GM12878 (cell line): ENCODE results near the gene APOA4.

Experiments
- CREB1 ChIP-seq: IDR thresholded peaks from 2 replicates; pipeline ENCODE4 v1.6.1; 2012; ENCODE audit warnings: low read depth, mild to moderate bottlenecking, inconsistent platforms
- FOXM1 ChIP-seq: IDR thresholded peaks from 2 replicates; pipeline ENCODE4 v1.6.1; 2012; ENCODE audit warnings: low read depth, mild to moderate bottlenecking, inconsistent platforms, low read length, moderate library complexity
- RAD21 ChIP-seq: IDR thresholded peaks from 2 replicates; pipeline ENCODE4 v1.6.1; 2011; ENCODE audit warnings: mild to moderate bottlenecking, low read depth, low read length, moderate library complexity; ENCODE audit not compliant: insufficient read depth
- SP1 ChIP-seq: IDR thresholded peaks from one replicate; pipeline ENCODE4 v1.6.1; 2011; ENCODE audit warnings: low read depth, low read length
- ZNF622 ChIP-seq: fragments of 450-650 bp; IDR thresholded peaks from 2 replicates; pipeline ENCODE4 v1.6.1; 2017; ENCODE audit warnings: mild to moderate bottlenecking, inconsistent platforms
- ZSCAN29 ChIP-seq: fragments of 450-650 bp; IDR thresholded peaks from 2 replicates; pipeline ENCODE4 v1.6.1; 2017; ENCODE audit warnings: mild to moderate bottlenecking, moderate library complexity
- TF ChIP-seq, protein P1 (sequence below): IDR thresholded peaks from 2 replicates; pipeline ENCODE4 v1.6.1; 2012; ENCODE audit warnings: low read depth, low read length, improper control_type of control experiment
- TF ChIP-seq, protein P2 (sequence below): fragments of 450-650 bp; IDR thresholded peaks from 2 replicates; pipeline ENCODE4 v1.6.1; 2017; ENCODE audit warnings: antibody characterized with exemption, mild to moderate bottlenecking, moderate library complexity
- TF ChIP-seq, protein P3 (sequence below): IDR thresholded peaks from 2 replicates; pipeline ENCODE4 v1.6.1; 2011; ENCODE audit warnings: low read depth, low read length, improper control_type of control experiment, borderline replicate concordance
- TF ChIP-seq, protein P4 (sequence below), 3 experiments: IDR thresholded peaks in 2 of 3; conservative IDR thresholded peaks in 1 of 3; 2 replicates each; pipeline ENCODE4 v1.5.1; 2011; ENCODE audit warnings: low read depth in 3 of 3, low read length in 3 of 3, mild to moderate bottlenecking in 3 of 3, control low read depth in 2 of 3, moderate library complexity in 2 of 3, inconsistent platforms in 1 of 3, mixed read lengths in 1 of 3; ENCODE audit not compliant: control insufficient read depth in 2 of 3, insufficient read depth in 1 of 3; ENCODE audit errors: extremely low read depth in 1 of 3

DNA sequence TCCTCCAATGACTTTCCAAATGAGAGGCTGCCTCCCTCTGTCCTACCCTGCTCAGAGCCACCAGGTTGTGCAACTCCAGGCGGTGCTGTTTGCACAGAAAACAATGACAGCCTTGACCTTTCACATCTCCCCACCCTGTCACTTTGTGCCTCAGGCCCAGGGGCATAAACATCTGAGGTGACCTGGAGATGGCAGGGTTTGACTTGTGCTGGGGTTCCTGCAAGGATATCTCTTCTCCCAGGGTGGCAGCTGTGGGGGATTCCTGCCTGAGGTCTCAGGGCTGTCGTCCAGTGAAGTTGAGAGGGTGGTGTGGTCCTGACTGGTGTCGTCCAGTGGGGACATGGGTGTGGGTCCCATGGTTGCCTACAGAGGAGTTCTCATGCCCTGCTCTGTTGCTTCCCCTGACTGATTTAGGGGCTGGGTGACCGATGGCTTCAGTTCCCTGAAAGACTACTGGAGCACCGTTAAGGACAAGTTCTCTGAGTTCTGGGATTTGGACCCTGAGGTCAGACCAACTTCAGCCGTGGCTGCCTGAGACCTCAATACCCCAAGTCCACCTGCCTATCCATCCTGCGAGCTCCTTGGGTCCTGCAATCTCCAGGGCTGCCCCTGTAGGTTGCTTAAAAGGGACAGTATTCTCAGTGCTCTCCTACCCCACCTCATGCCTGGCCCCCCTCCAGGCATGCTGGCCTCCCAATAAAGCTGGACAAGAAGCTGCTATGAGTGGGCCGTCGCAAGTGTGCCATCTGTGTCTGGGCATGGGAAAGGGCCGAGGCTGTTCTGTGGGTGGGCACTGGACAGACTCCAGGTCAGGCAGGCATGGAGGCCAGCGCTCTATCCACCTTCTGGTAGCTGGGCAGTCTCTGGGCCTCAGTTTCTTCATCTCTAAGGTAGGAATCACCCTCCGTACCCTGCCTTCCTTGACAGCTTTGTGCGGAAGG is 9.5 kb upstream of the APOA4 start:
- TF ChIP-seq CREB1 (no peak), ZSCAN29 (no peak), FOXM1 (no peak), RAD21 (peak; percentile 26; the same call in 1 of the 2 replicates), SP1 (no peak), ZNF622 (no peak)
- TF ChIP-seq, protein P1, sequence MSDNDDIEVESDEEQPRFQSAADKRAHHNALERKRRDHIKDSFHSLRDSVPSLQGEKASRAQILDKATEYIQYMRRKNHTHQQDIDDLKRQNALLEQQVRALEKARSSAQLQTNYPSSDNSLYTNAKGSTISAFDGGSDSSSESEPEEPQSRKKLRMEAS, result no peak
- TF ChIP-seq, protein P2, sequence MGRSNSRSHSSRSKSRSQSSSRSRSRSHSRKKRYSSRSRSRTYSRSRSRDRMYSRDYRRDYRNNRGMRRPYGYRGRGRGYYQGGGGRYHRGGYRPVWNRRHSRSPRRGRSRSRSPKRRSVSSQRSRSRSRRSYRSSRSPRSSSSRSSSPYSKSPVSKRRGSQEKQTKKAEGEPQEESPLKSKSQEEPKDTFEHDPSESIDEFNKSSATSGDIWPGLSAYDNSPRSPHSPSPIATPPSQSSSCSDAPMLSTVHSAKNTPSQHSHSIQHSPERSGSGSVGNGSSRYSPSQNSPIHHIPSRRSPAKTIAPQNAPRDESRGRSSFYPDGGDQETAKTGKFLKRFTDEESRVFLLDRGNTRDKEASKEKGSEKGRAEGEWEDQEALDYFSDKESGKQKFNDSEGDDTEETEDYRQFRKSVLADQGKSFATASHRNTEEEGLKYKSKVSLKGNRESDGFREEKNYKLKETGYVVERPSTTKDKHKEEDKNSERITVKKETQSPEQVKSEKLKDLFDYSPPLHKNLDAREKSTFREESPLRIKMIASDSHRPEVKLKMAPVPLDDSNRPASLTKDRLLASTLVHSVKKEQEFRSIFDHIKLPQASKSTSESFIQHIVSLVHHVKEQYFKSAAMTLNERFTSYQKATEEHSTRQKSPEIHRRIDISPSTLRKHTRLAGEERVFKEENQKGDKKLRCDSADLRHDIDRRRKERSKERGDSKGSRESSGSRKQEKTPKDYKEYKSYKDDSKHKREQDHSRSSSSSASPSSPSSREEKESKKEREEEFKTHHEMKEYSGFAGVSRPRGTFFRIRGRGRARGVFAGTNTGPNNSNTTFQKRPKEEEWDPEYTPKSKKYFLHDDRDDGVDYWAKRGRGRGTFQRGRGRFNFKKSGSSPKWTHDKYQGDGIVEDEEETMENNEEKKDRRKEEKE, result no peak
- TF ChIP-seq, protein P3, sequence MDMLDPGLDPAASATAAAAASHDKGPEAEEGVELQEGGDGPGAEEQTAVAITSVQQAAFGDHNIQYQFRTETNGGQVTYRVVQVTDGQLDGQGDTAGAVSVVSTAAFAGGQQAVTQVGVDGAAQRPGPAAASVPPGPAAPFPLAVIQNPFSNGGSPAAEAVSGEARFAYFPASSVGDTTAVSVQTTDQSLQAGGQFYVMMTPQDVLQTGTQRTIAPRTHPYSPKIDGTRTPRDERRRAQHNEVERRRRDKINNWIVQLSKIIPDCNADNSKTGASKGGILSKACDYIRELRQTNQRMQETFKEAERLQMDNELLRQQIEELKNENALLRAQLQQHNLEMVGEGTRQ, result no peak
- TF ChIP-seq, protein P4, sequence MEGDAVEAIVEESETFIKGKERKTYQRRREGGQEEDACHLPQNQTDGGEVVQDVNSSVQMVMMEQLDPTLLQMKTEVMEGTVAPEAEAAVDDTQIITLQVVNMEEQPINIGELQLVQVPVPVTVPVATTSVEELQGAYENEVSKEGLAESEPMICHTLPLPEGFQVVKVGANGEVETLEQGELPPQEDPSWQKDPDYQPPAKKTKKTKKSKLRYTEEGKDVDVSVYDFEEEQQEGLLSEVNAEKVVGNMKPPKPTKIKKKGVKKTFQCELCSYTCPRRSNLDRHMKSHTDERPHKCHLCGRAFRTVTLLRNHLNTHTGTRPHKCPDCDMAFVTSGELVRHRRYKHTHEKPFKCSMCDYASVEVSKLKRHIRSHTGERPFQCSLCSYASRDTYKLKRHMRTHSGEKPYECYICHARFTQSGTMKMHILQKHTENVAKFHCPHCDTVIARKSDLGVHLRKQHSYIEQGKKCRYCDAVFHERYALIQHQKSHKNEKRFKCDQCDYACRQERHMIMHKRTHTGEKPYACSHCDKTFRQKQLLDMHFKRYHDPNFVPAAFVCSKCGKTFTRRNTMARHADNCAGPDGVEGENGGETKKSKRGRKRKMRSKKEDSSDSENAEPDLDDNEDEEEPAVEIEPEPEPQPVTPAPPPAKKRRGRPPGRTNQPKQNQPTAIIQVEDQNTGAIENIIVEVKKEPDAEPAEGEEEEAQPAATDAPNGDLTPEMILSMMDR (IDR thresholded peaks at IDR 0.05 in 2 of 3, conservative IDR thresholded peaks at IDR 0.05 in 1 of 3; ENCODE audit: control insufficient read depth in 2 of 3, extremely low read depth in 1 of 3, insufficient read depth in 1 of 3, low read depth in 3 of 3, low read length in 3 of 3), result peak; percentile 1 to 15 (median 14); a peak in 1 of 6 replicates
